GM12874 (cell line): Measurements from ENCODE around the gene TRAF1.

Experiments
- TF ChIP-seq, protein P1 (sequence below): IDR thresholded peaks from 2 replicates; pipeline ENCODE4 v1.5.1; 2011; ENCODE audit warnings: low read depth, mild to moderate bottlenecking, control low read depth, low read length, moderate library complexity; ENCODE audit not compliant: insufficient read depth

TRAF1 gene

GRCh38 chr9:120960001-120960400 is 33.4 kb upstream of the TRAF1 start:
- TF ChIP-seq, protein P1, sequence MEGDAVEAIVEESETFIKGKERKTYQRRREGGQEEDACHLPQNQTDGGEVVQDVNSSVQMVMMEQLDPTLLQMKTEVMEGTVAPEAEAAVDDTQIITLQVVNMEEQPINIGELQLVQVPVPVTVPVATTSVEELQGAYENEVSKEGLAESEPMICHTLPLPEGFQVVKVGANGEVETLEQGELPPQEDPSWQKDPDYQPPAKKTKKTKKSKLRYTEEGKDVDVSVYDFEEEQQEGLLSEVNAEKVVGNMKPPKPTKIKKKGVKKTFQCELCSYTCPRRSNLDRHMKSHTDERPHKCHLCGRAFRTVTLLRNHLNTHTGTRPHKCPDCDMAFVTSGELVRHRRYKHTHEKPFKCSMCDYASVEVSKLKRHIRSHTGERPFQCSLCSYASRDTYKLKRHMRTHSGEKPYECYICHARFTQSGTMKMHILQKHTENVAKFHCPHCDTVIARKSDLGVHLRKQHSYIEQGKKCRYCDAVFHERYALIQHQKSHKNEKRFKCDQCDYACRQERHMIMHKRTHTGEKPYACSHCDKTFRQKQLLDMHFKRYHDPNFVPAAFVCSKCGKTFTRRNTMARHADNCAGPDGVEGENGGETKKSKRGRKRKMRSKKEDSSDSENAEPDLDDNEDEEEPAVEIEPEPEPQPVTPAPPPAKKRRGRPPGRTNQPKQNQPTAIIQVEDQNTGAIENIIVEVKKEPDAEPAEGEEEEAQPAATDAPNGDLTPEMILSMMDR, result no peak

DNA sequence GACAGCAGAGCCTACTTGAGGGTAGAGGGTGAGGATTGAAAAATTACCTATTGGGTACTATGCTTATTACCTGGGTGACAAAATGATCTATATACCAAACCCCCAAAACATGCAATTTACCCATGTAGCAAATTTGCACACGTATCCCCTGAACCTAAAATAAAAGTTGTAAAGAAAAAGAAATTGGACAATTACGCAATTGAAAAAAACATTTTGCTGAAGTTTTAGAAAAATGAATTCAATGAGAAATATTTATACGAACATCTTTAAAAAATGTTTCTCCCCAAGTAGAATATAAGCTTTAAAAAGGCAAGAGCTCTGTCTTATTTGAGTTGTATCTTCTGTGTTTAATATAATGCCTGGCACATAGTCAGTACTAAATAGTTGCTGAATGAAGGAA is 30.3 kb upstream of the TRAF1 start:
- TF ChIP-seq, protein P1, result no peak

- TF ChIP-seq, protein P1, result no peak
Observed at GRCh38 chr9:120951960-120952618, 25.5 kb upstream of the TRAF1 start.

GRCh38 chr9:120950421-120951388 is 24.1 kb upstream of the TRAF1 start:
- TF ChIP-seq, protein P1, result no peak

DNA sequence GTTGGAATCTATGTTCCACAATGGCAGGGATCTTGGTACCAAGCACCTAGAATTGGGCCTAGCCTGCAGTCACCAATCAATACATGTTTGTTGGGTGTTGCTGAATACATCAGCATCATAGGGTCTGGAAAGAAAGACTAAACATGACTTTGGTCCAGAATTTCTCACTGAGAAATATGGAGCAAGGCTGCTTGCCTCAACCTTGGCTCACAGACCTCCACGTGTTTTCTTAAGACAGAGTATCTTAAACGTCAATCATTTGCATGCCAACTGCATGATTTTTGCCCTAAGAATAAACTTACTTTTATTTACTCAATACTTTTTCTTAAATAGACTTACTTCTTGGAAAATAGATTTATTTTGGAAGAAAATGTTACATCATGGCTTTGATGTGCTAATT is 22.7 kb upstream of the TRAF1 start:
- TF ChIP-seq, protein P1, result no peak

DNA sequence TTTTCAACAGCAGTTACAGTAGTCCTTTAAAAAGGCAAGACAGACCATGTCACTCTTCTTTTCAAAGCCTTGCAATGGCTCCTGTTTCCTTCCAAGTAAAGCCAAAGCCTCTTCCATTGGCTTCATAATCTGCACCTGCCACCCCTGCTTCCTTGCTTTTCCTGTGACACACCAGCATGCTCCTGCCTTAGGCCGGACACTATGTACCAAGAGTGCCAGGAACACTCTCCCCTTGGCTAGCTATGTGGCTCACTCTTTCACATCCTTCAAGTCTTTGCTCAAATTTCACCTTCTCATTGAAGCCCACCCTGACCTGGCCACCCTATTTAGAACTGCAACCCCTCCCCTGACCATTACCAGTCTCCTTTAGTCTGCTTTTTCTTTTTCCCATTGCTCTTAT is 22.2 kb upstream of the TRAF1 start:
- TF ChIP-seq, protein P1, result no peak

GRCh38 chr9:120947222-120947621 is 20.6 kb upstream of the TRAF1 start:
- TF ChIP-seq, protein P1, result no peak
